Occipital lobe (tissue), 2 donors: ENCODE results near the gene BCAS1. TPM values are rescaled to one million over a fixed set of nuclear protein-coding genes. Genes with fewer than 3 reads are reported as not detected.

ENCODE experiments used
- DNase-seq: peaks from one replicate; lab custom pipeline; 2025; lab: John Stamatoyannopoulos, UW
- total RNA-seq: library from RNA; depleted of rRNA; stranded (reverse); fragments of >200 nt; gene quantifications from one replicate; pipeline ENCODE4 v1.2.3, GENCODE V29; 2014

The BCAS1 gene
- total RNA-seq, 1 donor from 2014 or later = 3.0 TPM

DNA sequence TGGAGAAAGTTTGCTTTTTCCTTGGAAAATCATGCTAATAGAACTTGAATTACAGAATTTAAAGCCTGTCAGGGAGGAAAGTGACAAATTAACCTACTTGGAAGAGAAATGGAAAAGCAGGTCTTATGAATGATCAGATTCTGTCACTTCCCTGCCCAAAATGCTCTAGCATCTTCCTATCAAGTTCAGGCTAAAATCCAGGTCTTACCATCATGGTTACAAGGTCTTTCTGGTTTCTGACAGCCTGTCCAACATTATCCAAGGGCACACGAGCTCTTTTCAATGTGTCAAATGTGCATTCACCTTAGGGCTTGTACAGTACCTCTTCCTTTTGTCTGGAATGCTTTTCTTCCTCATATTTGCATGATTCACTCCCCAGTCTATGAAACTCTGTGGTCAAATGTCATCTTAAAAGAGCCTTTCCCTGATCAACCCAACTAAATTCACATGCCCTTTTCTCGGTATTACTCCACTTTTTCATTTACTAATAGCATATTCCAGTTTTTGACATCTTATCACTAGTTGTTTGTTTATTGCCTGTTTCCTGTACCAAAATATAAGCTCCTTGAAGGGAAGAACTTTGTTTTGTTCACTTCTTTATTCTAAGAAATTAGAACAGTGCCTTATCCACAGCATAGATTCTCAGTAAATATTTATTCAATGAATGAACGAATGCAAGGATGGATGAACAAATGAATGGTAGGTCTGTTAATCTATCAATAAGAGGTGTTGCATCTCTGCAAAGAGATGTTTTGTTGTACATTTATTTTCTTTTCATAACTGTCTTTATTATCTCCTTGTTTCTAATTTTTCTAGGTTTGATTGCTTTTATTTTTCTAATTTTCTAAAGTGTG is 139.5 kb downstream of the BCAS1 start:
- DNase-seq = no peak

GRCh38 chr20:53929974-53930650 is 140.3 kb downstream of the BCAS1 start:
- DNase-seq = no peak

DNA sequence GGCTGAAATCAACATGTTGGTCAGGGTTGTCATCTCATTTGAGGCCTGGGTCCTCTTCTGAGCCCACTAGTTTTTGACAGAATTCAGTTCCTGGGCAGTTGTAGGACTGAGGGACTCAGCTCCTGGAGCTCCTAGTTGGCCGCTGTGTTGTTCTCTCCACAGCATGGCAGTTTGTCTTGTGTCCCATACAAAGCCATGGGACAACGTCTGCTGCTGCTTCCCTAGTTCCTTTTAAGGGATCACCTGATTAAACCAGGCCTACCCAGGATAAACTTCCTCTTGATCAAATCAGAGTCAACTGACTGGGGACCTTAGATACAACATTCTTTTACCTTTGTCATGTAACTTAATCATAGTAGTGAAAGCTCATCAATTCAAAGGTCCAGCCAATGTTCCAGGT is 141.0 kb downstream of the BCAS1 start:
- no peak for DNase-seq

DNA sequence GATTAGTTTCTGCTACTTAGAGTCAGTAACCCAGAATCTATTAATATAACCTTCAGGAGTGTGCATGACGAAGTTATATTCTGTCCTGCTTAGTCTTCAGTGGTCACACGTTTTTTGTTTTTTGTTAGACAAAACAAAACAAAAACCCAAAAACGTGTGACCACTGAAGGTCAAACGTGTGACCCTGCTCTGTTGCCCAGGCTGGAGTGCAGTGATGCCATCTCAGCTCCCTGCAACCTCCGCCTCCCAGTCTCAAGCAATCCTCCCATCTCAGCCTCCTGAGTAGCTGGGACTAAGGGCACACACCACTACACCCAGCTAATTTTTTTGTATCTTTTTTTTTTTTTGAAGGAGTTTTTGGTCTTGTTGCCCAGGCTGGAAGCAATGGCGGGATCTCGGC is 142.4 kb downstream of the BCAS1 start:
- no peak for DNase-seq

DNA sequence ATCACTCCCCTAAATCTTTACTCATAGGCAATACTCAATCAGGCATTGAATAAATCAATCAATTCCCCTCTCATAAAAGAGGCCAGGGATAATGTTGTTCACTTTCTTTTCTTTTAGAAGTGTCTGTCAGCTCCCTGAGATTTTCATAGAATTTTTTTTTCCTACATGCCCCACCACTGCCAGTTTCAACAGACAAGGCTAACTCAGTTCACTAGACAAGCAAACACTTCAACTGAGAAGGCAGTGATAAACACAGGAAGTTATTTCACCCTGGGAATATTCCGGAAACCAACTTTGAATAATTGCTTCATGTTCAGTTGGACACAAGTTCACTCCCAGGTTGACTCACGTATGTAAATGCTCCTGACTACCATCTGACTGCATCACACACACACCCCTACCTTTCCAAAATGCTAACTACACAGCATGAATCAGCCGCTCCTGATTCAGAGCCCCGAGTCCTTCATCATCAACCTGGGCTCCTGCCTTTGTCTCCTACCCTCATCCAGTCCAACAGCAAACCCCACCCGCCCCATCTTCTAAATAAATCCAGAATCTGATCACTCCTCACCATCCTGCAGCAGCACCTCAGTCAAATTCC is 143.9 kb downstream of the BCAS1 start:
- DNase-seq = no peak

DNA sequence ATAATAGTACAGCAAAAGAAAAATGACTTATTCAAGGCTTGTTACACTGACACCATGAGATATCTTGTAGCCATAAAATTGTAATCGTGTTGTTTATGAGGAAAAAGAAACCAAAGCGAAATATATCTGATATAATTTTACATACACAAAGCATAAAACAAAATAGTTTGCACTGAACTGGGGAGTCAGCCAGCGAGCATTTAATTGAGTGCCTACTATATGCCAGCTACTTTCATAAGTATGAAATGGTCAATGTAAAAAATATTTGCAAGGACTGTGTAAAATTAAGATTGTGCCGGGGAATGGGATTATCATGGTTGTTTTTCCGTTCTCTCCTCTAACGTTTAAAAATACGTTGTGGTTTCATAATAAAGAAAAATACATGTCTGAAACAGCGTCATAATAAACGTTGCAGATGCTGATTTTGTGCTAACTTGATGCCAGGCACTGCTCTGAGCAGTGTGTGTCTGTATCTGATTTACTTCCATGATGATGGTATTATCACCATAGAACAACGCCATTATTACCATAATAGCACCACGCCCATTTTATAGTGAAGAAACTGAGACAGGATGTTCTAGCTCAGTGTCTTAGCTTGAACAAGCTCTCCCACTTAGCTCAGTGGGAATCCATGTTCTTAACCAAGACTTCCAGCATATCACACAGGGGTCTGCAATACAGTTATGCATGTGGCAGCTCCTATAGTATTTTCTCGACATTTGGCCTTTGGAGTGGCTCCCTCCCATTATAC is 144.6 kb downstream of the BCAS1 start:
- no peak for DNase-seq

DNA sequence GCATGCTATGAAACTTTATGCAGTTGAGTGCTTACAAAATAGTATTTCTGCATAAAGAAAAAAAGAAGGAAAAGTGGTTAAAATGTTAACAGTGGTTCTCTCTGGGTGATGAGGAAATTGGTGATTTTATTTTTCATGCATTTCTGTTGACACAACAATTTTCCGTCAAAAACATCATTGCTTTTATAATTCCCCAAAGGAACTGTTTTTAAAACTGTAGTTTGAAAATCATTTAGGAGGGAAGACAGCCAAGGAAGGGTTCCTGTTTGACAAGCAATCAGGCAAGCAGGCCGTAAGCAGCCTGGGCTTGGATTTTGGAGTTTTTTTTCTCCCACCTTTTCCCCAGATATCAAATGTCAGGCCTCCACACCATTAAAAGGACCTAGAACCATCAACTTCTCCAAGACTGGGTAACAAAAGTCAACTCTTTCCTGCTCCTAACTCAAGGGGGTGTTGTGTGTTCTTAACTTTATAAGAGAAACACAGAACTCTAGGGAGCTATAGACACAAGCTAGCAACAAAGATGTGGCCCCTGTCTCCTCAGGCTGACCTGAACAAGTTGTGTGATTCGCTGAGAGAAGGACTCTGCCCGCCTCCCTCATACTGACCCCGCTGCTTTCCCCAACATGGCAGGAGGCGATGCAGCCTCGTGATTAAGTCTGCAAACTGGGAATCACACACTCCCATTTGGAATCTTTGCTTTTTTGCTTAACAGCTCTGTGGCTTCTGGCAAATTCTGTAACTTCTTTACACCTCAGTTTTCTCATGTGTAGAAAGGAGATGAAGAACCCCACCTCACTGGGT is 146.6 kb downstream of the BCAS1 start:
- DNase-seq = no peak

- no peak for DNase-seq
Measured at GRCh38 chr20:53922901-53923314, 147.5 kb downstream of the BCAS1 start.

- no peak for DNase-seq
Measured at GRCh38 chr20:53921443-53921973, 148.9 kb downstream of the BCAS1 start.

- no peak for DNase-seq
Measured at GRCh38 chr20:53920647-53921245, 149.6 kb downstream of the BCAS1 start.

DNA sequence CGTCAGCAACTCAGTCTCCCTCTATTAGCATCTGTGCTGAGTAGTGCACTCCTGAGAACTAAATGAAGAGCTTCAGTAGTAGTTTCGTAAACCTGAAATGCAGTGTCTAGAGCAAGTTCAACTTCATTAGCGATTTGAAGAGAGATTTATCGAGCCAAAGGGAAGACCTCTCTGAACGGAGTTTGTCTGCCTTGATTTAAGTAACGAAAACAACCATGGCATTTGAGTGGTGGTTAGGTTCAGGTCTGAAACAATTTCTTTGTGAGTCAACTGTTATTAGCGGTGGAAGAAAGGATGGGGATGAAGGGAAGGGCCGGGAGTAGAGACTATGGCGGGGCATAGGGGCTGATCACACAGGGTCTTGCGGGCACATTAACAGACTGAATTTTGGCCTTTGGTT is 150.5 kb downstream of the BCAS1 start:
- no peak for DNase-seq

GRCh38 chr20:53918949-53919361 is 151.4 kb downstream of the BCAS1 start:
- DNase-seq = no peak

DNA sequence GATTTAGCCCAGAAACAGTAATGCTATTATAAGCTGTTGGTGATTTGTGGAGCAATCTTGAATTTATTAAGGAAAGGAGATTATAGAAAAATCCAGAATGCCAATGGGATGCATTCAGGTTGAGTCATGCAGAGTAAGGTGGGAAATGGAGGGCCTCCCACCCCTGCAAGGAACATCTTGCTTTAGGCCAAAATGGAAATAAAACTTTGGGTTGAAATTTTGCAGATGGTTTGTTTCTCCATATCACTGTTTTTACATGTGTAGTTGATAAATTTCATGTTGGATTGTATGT is 152.4 kb downstream of the BCAS1 start:
- DNase-seq = no peak

- no peak for DNase-seq
Measured at GRCh38 chr20:53917145-53918019, 153.0 kb downstream of the BCAS1 start.

DNA sequence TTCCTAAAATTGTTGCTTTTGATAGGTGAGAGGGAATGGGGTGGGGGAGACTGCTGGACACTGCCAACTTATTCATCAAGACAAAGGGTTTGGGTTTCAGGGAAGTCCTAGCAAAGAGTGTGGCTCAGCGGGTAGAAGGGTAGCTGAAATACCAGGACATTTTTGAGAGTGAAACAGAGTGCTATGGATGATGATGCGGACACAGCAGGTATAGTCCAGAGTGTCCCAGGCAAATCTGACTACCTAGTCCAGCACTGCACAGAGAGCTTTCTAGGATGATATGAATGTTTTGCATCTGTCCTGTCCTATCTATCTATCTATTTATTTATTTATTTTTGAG is 154.3 kb downstream of the BCAS1 start:
- DNase-seq = no peak

- peak; percentile 79 for DNase-seq
Measured at GRCh38 chr20:53915446-53916172, 154.8 kb downstream of the BCAS1 start.

DNA sequence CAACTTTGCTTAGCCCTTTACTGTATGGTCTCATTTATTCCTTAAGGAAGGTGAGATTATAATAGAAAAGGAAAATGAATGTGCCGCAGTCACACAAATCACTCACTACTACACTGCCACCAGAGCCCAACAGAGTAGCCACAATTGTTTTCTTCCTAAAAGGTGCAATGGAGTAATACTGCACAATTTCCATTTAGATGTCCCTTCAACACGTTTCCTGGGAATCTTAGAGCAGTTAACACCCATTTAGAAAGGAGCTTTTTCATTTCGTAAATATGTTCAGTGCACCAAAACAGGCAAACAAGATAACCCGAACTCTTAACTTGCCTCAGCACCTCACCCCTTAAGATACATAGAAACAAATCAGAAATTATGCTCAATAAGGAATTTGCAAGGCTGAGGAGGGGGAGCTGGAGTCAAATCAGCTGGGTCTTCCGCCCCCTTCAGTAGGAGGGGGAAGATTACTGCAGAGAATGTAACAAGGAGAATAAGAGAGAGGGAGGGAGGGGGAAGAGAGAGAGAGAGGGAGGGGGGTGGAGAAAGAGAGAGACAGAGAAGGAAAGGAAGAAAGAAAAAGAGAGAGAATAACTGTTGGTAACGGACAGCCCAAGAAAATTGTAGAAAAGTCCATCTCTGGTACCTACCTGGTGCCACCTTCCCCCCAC is 155.5 kb downstream of the BCAS1 start:
- DNase-seq = no peak

- DNase-seq = no peak
Measured at GRCh38 chr20:53914091-53914780, 156.2 kb downstream of the BCAS1 start.
